ENCODE data around the gene CD109. TPM values are rescaled to one million over a fixed set of nuclear protein-coding genes. Genes with fewer than 3 reads are reported as not detected.
A peak's percentile ranks its signal among the peaks of the same experiment; 100 is the strongest.

The CD109 gene
- total and polyA plus RNA-seq, 7 donors = under 0.01 to 32.1 (median 22.9) TPM

DNA sequence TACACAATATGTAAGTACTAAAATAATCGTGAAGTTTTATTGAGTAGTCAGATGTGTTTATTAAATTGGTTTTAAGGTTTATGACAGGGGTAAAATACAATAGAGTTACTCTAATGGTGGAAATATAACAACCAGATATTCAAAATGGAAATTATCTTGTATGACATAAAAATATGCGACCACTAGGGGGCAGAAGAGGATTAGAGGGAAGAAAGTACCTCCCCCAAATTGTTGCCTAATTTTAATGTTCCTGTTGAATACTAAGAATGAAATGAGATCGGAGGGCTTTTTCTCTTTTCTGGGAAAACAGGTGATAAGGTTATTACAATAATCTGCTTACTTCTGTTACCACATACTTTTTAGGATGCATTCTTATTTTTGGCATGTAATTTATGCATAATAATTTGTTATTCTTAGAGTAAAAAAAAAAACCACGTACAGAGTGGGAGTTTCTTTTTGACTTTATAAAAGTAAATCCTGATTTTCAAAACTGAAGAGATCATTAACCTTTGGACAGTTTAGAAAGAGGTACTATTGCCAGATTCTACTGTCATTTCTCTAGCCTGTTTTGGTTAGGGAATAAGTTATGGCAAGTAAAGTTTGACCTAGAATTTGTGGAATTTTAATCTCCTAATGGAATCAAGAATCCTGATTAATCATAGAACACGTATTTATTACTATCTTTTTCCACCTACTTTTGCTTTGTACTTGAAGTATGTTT lies 159.2 kb downstream of the CD109 start:
- TF ChIP-seq POLR2AphosphoS5 (IDR thresholded peaks at IDR 0.05) = no peak
- no peak for TF ChIP-seq EP300 (IDR thresholded peaks at IDR 0.05)
- TF ChIP-seq POLR2A (IDR thresholded peaks at IDR 0.05) = no peak
- TF ChIP-seq, protein P1, sequence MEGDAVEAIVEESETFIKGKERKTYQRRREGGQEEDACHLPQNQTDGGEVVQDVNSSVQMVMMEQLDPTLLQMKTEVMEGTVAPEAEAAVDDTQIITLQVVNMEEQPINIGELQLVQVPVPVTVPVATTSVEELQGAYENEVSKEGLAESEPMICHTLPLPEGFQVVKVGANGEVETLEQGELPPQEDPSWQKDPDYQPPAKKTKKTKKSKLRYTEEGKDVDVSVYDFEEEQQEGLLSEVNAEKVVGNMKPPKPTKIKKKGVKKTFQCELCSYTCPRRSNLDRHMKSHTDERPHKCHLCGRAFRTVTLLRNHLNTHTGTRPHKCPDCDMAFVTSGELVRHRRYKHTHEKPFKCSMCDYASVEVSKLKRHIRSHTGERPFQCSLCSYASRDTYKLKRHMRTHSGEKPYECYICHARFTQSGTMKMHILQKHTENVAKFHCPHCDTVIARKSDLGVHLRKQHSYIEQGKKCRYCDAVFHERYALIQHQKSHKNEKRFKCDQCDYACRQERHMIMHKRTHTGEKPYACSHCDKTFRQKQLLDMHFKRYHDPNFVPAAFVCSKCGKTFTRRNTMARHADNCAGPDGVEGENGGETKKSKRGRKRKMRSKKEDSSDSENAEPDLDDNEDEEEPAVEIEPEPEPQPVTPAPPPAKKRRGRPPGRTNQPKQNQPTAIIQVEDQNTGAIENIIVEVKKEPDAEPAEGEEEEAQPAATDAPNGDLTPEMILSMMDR (IDR thresholded peaks at IDR 0.05) = peak; percentile 54 to 80 (median 59)
- 15 to 32% methylated on average over 5 of the region's 5 CpGs for WGBS, 2 donors

DNA sequence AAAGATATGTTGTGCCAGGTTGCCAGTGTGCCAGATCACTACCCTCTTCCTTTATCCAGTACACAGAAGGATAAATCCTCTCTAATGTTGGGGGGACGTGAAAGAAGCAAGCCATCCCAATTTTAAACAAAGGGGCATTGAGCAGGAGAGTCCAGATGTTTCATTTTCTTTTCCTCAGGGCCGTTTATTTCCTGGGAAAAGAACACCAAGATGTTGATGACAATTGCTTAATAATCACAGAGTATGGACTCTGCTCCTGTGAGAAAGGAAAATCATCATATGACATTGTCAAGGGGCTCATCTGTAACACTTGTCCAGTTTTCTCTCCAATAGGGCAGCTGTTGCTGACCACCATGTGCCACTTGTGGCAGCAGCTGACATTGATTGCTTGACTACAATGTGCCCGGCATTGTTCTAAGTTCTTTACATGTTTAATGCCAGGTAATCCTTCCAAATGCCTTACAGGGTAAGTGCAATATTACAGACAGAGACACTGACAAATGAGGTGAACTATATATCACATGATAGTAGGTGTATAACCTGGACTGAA lies 161.4 kb downstream of the CD109 start:
- 39 to 67% methylated on average over 3 of the region's 3 CpGs for WGBS, 2 donors

More for the DNA sequence above, 159.2 kb downstream of the CD109 start:
- Histone ChIP-seq H3K4me1 (peaks cover 0 to 9% (median 5%) of the 10 kb centered on the region in 4 donors), H3K27ac (peak overlapping the region in 3 of 4 donors; percentile 45 to 62 (median 57)), H3K9me3 (no peaks in the 10 kb centered on the region), H3K4me3 (peak overlapping the region; percentile 3 to 27 (median 12)), H3K27me3 (no peaks in the 10 kb centered on the region), H3K36me3 (no peaks in the 10 kb centered on the region)
- intact Hi-C loops (cut with DNase I) = loop anchor here (2.0 to 10.0 kb wide), 4 partner anchors 110 to 1350 kb away; no protein-coding TSS in a partner anchor
- no peak for DNase-seq

DNA sequence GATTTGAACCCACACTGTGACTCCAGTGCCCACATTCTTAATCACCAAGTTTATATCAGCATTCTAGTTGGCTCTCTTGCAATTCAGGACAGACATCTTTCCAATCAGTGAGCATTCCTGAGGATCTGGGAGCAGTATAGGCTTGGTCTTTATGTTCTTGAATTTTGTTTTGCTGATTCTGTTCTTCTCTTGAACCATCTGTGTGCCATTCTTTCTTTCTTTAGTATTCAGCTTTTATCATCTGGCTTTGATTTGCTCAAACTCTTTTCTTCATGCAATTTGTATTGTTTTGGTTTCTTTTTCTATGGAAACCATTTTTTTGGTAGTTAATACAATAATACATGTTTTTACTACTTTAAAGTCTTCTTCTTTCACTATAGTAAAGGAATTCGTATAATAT lies 162.4 kb downstream of the CD109 start:
- intact Hi-C loops (cut with DNase I) = loop anchor here (5.0 to 10.0 kb wide), 3 partner anchors 106 to 556 kb away; no protein-coding TSS in a partner anchor
- 76 to 84% methylated on average over 1 of the region's 1 CpG for WGBS, 2 donors
- no peak overlapping the region for H3K4me3 ChIP-seq
- H3K4me1 ChIP-seq = peaks cover 0 to 9% (median 5%) of the 10 kb centered on the region in 4 donors
- DNase-seq = no peak
- no peaks in the 10 kb centered on the region for H3K36me3 ChIP-seq
- H3K9me3 ChIP-seq = no peaks in the 10 kb centered on the region
- TF ChIP-seq, protein P1 (IDR thresholded peaks at IDR 0.05) = no peak
- TF ChIP-seq POLR2AphosphoS5 (IDR thresholded peaks at IDR 0.05) = no peak
- TF ChIP-seq EP300 (IDR thresholded peaks at IDR 0.05) = no peak
- no peak for TF ChIP-seq POLR2A (IDR thresholded peaks at IDR 0.05)
- H3K27me3 ChIP-seq = no peaks in the 10 kb centered on the region
- H3K27ac ChIP-seq = no peak overlapping the region

More for the DNA sequence above, 161.4 kb downstream of the CD109 start:
- intact Hi-C loops (cut with DNase I) = loop anchor here (5.0 to 10.0 kb wide), 3 partner anchors 107 to 557 kb away; no protein-coding TSS in a partner anchor
- Histone ChIP-seq H3K36me3 (no peaks in the 10 kb centered on the region), H3K27ac (no peak overlapping the region), H3K4me3 (no peak overlapping the region), H3K4me1 (peaks cover 0 to 9% (median 5%) of the 10 kb centered on the region in 4 donors), H3K9me3 (no peaks in the 10 kb centered on the region), H3K27me3 (no peaks in the 10 kb centered on the region)
- no peak for DNase-seq
- TF ChIP-seq EP300 (IDR thresholded peaks at IDR 0.05) = no peak
- TF ChIP-seq POLR2A (IDR thresholded peaks at IDR 0.05) = no peak
- TF ChIP-seq, protein P1 (IDR thresholded peaks at IDR 0.05) = no peak
- no peak for TF ChIP-seq POLR2AphosphoS5 (IDR thresholded peaks at IDR 0.05)

DNA sequence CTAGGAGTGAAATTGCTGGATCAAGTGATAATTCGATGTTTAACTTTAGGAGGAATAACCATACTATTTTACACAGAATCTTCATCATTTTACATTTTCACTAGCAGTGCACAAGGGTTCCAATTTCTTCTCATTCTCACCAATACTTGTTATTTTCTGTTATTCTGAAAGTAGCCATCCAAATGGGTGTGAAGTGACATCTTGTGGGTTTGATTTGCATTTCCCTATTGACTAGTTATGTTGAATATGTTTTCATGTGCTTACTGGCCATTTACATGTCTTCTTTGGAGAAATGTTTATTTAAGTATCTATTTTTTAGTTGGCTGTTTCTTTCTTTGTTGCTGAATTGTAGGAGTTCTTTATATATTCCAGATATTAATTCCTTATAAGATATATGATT lies 164.3 kb downstream of the CD109 start:
- Histone ChIP-seq H3K4me3 (no peak overlapping the region), H3K4me1 (peaks cover 0 to 8% (median 4%) of the 10 kb centered on the region in 4 donors), H3K9me3 (no peaks in the 10 kb centered on the region), H3K36me3 (no peaks in the 10 kb centered on the region), H3K27me3 (no peaks in the 10 kb centered on the region), H3K27ac (no peak overlapping the region)
- no peak for DNase-seq
- TF ChIP-seq, protein P1 (IDR thresholded peaks at IDR 0.05) = no peak
- TF ChIP-seq POLR2AphosphoS5 (IDR thresholded peaks at IDR 0.05) = no peak
- no peak for TF ChIP-seq POLR2A (IDR thresholded peaks at IDR 0.05)
- TF ChIP-seq EP300 (IDR thresholded peaks at IDR 0.05) = no peak
- intact Hi-C loops (cut with DNase I) = no loop called here
- WGBS, 2 donors = 83 to 93% methylated on average over 1 of the region's 1 CpG
